ENCODE measurements around the gene AURKAIP1.
"Not testable (repeated sequence)": the region's sequence is repeated elsewhere in the genome, so short reads cannot be mapped to it uniquely, and the experiment has no call there.

The AURKAIP1 gene

DNA sequence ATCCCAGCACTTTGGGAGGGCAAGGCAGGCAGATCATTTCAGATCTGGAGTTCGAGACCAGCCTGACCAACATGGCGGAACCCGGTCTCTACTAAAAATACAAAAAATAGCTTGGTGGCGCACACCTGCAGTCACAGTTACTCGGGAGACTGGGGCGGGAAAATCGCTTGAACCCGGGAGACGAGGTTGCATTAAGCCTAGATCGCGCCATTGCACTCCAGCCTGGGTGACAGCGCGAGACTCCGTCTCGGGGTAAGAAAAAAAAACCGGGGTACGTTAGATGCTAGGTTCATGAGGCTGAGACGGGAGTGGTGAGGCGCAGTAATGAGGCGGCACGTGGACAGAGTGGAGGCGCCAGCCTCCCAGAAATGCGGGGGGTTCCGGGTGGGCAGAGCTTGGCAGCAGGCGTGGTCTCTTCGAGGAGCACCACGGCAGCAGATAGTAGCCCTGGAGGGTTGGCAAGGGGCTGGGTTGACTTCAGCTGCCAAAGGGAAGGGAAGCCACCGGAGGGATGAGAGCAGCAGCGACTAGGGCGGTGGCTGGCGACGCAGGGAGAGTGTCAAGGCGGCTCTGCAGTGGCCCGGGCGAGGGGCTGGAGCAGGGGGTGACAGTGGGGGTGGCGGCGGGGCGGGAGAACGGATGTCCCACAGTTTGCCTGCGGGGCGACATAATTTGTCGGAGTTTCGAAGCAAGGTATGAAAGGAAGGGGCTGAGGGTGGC is 31.3 kb upstream of the AURKAIP1 start:
- DNase-seq, result no peak

DNA sequence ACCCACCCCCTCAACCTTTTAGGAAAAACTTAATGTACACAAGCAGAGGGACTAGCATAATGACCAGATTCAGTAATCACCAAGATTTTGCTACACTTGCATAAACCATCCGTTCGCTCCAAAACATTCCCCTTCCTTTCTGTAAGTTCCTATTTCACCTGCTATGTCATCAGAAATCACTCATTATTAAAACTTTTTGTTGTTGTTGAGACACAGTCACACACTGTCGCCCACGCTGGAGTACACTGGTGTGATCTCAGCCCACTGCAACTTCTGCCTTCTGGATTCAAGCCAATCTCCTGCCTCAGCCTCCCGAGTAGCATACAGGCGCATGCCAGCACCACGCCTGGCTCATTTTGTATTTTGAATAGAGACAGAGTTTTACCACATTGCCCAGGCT is 28.6 kb upstream of the AURKAIP1 start:
- DNase-seq, result no peak

DNA sequence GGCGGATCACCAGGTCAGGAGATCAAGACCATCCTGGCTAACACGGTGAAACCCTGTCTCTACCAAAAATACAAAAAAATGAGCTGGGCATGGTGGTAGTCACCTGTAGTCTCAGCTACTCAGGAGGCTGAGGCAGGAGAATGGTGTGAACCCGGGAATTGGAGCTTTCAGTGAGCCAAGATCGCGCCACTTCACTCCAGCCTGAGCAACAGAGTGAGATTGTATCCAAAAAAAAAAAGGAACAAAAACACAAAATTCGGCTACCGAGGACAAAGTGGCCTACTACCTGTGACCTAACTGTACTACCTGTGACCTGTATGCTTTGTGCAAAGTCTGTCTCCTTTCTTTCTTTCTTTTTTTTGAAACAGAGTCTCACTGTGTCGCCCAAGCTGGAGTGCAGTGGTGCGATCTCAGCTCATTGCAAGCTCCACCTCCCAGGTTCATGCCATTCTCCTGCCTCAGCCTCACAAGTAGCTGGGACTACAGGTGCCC is 27.9 kb upstream of the AURKAIP1 start:
- not testable (repeated sequence) for DNase-seq

DNA sequence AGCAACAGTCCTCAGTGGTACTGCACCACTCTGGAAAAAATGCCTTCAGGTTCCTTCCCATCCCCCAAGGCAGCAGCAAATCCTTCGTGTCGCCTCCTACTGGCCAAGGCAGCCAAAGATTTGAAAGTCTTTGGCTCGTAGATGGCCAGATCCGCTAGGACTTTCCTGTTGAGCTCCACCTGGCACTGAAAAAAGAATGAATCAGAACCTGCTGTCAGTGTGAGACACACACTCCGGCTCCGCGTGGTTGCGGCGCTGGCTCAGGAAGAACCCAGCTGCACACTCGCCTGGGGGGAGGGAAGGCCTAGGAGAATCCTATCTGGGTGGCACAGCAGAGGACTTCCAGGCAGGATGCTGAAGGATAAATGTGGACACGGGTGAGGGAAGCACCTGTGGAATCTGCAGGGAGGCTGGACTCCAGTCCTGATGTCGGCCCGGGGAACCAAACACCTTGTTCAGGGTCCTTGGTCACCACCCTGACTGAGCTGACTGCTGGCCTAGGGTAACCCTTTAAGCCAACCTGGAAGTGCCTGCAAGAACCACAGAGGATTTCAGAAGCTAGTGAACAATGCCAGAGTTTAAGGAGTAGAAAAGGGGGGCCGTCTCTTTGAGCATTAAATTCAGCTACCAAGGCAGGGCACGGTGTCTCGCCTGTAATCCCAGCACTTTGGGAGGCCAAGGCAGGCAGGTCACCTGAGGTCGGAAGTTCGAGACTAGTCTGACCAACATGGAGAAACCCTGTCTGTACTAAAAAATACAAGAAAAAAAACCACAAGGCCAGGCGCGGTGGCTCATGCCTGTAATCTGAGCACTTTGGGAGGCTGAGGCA is 27.3 kb upstream of the AURKAIP1 start:
- no peak for DNase-seq

DNA sequence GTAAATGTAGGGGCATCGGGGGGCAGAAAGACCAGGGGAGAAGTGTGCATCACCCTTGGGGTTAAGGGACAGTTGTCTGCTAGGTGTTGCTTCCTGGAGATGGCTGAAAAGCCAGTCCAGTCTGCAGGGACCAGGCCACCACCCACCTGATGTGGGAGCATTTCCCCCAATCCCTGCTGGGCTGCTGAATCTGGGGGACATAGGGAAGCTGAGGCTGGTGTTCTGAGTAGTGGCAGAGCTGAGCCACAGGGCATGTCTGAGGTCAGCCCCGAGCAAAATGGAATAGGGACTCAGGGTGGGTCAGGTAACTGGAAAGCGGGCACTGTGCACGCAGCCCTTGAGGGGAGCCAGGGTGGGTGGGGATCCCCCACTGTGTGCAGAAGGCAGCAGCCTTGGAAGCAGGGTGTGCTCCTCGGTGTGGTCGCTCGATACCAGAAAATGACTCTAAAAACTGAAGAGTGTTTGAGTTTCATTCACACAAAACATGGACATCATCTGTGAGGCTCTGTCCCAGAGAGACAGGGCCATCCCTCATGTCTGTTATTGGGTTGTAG is 26.5 kb upstream of the AURKAIP1 start:
- DNase-seq, result no peak

DNA sequence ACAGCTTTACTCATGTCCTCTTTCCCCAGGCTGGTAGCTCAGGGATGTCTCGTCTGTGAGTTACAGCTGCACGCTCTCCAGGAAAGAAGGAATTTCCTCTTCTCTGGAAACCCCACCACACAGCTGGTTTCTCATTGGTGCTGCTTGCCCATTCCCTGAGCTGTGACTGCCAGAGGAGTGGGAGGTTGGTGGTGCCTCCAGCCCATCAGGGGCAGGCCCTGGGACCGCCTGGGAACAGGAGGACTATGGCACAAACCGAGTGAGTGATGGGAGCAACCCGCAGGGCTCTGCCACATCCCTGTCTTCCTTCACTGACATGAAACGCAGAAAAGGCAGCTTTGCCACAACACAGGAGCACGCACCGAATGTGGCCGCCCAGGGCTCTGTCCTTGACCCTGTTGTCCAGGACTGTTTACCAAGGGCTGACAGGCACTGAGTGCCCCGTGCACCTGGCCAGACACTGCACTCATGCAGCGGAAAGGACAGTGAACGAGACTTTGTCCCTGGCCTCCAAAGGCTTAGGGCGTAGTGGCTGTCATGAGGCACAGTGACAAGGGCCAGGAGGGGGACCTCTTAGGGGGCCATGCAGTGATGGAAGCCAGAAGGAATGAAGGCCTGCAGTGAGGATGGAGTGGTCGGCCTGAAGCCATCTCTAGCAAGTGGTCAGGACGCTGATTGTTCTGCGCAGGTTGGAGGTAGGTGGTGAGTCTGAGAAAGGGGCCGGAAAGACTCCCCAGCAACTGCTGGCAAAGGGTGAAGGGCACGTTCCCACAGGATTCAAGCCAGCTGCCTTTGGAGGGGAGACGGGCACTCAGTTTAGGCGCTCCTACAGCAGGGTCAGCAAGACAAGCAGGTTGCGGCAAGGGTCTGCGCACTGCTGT is 25.8 kb upstream of the AURKAIP1 start:
- no peak for DNase-seq

DNA sequence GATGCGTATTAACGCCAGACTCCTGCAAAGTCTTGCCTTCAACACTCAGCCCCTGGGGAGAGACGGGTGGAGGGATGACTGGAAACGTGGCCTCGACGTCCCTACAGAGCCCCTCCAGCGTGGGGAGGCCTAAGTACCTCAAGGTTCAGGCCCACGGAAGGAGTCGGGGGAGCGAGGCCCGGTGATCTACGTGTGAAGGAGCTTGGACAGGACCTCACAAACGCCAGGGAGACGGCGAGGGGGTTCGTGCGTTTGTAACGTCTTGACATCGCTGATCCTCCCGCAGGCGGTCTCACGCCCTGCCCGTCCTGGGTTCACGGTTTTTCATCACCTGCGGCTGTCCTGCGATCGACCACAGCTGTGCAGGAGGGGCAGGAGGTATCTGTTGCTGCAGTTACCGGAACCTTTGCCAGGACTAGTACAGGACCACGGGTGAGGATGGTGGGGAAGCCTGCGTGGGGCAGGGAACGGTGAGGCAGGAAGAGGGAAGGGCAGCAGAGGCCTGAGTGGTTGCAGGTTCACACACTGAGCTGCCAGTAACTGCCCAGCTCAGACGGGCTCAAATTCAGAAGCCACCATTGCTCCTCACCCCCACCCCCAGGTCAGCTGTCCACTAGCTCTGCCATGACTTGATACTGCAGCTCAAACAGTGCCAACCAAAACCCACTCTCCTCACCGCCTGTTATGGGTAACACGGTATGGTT is 25.0 kb upstream of the AURKAIP1 start:
- peak; percentile 45 for DNase-seq

DNA sequence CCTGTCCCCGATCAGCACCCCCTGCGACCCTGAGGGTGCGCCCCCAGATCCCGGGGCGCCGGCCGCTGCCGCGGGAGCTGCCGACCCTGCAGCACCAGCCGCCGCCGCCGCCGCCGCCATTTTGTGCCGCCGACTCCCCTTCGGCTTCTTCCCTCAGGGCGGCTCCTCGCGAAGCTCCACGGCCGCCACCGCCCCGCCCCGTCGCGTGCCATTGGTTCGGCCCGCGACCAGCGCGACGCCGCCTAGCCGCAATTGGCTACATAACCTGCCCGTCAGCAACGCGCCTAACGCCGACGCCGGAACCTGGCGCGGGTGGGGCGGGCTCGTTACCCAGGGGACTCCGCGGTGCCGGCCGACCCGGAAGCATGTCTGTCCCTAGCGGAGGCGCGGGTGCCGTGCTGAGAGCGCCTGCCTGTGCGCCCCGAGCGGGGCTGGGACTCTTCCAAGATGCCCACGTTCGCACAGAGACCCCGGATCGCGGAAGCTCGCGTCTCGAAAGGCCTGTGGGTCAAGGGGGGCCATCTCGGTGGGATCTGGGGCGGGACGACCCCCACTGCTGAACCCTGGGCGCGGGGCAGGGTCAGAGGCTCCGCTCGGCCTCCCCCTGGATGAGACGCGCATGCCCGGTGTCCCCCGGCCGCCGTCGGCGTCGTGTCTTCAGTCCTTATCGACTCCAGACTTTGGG is 24.3 kb upstream of the AURKAIP1 start, which contains the start of gene CCNL2:
Gene CCNL2, minus strand, starts transcription at position 149 of the 685 bp plus-strand sequence. Its CDS starts 29 bp downstream, at position 120.
- peak; percentile 100 for DNase-seq

DNA sequence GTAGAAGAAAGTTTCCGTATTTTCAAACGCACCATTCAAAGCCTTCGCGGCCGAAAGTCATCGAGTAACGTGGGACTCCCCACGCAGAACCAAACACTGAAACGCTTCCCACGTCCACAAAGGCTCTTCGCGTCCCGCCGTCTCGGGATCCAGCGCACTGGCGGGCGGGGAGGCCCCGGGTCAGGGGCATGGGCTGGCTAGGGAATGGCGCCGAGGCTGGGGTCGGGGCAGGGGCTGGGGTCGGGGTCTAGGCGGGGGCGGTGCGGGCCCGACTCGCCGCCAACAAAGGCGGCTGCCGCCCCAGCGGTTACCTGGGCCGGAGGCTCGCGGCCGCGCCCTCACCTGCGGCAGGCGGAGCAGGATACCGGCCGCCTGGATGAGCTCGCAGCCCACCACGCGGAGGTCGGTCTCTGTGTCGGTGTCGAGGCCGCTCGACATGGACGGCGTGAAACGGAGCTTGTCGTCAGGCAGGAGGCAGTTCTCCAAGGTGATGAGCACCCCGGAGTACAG is 23.7 kb upstream of the AURKAIP1 start:
- no peak for DNase-seq

DNA sequence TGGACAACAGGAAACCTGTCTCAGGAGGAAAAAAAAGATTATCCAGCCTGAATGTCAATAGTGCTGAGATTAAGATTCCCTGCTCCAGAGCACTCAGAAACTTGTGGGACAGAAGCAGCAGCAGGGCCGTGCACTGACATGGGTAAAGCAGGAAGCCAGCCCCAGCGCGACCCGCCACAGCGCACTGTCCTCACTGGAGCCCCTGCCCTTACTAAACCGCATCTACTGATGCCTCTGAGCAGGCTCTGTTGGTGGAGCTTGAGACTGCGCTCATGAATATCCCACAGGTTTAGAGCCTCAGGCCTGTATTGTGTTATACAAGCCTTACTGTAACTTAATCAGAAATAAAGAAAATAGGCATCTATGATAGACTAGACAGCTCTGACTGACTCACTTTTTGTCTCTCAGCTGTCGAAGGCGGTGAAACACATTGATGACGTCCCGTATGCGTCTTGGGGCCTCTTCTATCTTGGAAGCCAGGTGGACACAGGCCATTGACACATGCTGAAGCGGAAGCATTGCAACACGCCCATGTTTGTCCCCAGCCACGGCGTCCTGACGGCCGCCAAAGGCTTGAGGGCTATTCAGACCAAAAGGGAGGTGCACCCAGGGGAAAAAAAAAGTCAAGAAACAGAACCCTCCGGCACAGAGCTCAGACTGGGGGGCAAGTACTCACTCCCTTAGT is 23.0 kb upstream of the AURKAIP1 start:
- DNase-seq, result no peak

DNA sequence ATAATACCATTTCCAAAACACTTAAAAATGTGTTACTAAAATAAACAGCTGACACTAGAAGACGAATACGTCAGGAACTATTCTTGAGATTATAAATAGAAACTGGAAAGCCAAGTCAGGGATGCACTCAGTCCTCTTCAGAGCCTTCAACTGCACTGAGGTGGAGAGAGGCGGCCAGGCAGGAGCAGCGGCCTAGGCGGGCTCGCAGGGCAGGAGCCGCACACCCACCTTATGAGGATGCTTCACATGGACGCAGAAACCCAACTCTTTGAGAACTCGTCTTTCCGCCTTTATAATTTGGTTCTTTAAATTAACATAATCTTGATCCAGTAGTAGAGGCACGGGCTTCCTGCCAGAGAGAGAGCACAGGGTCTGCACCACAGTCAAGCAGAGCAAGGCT is 20.2 kb upstream of the AURKAIP1 start:
- no peak for DNase-seq

DNA sequence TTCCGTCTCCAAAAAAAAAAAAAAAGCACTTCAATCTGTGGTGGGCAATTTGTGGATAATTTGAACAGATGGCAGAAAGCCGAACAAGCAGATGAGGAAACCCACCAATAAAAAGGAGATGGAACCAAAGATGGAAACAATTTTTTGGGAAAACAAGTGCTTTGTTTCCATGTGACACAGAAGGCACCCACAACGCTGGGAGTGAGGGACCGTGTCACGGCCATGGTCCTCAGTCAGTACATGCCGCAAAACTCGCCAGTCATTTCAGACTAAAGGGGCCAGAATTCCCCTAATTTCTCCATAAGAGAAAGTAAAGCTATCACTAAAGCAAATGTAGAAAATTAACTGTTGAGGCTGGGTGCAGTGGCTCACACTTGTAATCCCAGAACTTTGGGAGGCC is 19.1 kb upstream of the AURKAIP1 start:
- DNase-seq, result no peak

DNA sequence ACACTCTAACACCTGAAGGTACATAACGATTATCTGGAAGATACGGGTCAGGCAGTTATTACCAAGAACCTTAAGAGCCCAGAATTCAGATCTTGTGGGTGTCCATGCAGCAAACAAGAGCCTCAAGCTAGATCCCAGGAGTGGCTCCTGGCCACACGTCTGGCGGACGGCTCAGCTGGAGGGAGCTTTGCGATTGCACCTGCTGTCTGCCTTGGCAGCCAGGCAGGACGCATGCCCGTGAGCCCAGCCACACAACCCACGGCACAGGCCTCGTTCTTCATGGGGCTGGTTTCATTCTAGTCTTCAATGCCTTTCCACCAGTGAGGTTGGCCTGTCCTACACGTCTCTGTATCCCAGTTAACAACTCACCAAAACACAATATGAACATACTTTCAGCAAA is 18.4 kb upstream of the AURKAIP1 start:
- DNase-seq, result no peak

DNA sequence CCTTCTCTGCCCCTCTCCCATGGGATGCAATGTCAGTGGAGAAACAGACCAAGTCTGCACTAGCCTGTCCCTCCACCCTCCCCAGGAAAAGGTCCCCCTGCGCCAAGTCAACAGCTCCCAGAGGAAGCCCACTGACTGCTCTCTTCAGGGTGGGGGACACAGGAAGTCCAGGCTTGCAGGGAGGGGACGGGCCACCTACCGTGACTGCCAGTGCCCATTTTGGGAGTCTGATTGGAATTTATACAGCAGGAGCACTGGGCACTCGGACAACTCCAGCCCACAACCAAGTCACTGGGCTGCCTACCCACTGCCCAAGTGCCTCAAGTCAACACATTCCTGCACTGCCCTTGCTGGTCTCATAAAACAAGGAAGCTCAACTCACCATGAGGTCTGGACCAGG is 18.0 kb upstream of the AURKAIP1 start:
- no peak for DNase-seq

DNA sequence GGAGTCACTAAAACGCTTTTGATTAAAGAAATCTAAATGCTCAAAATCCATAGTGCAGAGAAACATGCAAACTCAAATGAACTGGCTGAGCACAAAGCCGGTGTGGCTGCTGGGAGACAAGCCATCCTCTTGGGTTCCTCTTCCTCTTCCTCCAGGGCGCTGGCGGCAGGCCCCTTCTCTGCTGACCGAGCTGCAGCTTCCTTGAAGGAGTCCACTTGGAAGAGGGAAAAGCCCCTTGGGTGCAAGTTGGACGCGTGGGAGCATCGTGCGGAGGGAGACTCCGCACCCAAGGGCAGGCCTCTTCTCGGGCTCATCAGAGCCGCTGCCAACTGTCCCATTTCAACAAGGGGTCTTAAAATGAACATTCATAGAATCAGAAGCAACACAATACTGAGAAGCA is 16.2 kb upstream of the AURKAIP1 start:
- no peak for DNase-seq

DNA sequence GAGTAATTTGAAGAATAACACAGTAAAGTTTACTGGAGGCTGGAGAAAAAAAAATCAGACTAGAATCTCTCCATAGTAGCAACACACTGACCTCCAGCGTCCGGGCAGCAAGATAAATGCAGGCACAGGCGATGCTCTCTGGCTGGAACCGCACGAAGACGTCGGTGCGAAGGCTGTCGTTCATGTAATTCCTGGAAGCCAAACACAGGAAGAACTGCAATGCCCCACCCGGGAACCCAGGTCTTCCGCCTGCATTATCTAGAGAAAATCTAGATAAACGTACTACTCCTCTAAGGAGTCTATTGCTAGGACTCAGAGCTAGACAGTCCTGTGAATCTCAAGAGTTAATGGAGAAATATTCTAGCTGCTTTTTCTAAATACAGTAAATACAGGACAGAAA is 15.7 kb upstream of the AURKAIP1 start:
- DNase-seq, result no peak

DNA sequence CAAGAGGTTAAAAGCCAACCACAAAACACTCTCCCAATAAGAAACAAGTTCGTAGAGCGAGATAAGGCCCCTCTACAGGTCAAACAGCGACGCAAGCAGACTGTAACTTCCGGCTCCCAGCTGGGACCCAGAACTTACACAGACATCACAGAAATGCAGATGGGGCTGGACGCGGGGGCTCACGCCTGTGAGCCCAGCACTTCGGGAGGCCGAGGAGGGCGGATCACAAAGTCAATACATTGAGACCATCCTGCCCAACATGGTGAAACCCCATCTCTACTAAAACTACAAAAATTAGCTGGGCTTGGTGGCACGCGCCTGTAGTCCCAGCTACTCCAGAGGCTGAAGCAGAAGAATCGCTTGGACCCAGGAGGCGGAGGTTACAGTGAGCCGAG is 13.1 kb upstream of the AURKAIP1 start:
- no peak for DNase-seq

DNA sequence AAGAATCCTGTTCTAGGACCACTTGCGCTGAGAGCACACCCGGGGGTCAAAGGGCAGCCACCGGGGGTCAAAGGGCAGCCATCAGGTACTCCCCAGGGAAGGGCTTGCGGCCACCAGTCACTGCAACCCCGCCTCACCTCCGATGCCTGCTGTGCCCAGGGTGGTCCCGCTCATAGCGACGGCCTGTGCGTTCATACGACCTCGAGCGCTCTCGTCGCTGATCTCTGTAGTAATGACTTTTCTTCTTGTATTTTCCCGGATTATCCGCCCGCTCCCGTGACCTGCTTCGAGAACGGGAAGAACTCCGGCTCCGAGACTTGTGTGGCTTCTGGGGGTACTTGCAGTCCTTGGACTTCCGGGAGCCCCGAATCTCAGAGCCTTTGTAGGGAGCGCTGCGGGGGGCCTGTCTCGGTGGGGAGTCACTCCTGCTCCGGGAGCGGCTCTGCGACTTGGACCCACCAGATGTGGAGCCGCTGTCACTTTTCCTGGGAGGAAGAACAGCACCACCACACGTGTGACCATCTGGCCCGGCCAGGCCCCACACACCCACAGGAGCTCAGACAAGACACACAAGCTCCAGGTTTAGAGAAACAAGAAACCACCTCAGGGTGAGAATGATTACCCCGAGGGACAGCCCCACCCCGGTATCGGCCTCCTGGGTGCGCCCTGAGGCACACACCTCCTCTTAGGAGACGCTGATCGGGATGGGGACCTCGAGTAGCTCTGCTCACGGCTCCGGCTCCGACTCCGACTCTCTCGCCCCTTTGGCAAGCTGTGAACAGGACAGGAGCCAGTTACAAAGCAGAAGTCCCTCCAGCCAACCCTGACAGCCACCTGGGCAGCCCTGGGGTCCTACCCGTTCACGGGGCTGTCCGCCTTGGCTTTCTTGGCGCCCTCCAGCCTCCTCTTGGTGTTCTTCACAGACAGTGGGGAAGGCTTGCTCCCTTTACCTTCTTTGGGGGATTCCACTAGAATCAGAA is 12.4 kb upstream of the AURKAIP1 start:
- DNase-seq, result no peak

DNA sequence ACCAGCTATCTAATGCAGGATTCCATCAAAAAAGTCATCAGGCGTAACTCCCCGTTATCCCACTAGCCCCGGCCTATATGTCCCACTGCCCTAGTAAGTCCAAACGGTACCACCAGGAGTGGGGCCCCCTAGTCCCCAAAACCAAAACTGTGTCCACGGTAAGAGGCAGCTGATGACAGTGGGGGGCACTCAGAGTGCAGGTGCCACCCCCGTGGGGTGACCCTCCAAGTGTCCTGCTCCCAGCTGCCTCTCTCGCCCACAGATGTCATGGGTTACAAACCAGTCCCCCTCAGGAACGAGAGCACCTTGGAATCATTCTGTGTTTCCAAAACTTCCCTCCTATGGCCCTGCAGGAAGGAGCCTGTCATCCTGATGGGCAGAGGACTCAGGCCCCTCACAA is 10.9 kb upstream of the AURKAIP1 start:
- DNase-seq, result no peak
